GM13976 (cell line): ENCODE data around the gene PRF1.

ENCODE experiments used
- DNase-seq: peaks from one replicate; pipeline ENCODE4 v3.0.0; 2012; ENCODE audit warnings: low spot score
- in situ Hi-C: fragments of 300-500 bp; cut with MboI; formaldehyde crosslinking; loops from one replicate; pipeline ENCODE4 v1.12.0; 2022; ENCODE audit warnings: low sequenced_read_pairs, mixed read lengths, inconsistent platforms; ENCODE audit not compliant: unreplicated experiment
- TF ChIP-seq, protein P1 (sequence below): IDR thresholded peaks from 2 replicates; pipeline ENCODE4 v1.5.1; 2012; ENCODE audit warnings: borderline replicate concordance, mild to moderate bottlenecking; ENCODE audit not compliant: insufficient read depth; ENCODE audit errors: extremely low read depth, missing control alignments, control extremely low read depth

The PRF1 gene

DNA sequence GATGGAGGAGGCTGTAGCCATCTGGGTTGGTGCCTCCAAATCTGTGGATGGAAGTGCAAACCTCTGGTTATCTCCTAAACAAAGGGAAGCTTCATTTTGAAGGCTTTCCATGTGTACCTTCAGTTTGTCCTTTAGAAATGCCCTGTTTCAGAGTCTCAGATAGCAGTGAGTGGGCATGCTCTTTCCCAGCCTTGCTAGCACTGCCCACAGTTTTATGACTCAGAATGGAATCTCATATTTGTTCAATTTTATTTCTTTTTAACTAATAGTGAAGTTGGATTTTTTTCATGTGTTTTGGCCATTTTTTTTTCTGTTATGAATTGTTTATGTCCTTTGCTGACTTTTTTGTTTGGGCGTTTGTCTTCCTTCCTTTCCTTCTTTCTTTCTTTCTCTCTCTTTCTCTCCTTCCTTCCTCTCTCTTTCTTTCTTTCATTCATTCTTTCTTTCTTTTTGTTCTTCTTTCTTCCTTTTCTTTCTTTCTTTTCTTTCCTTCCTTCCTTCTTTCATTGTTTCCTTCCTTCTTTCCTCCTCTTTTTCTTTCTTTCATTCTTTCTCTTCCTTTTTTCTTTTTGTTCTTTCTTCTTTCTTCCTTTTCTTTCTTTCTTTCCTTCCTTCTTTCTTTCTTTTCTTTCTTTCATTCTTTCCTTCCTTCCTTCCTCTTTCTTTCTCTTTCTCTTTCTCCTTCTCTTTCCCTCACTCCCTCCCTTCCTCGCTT is 25.6 kb downstream of the PRF1 start:
- TF ChIP-seq, protein P1, sequence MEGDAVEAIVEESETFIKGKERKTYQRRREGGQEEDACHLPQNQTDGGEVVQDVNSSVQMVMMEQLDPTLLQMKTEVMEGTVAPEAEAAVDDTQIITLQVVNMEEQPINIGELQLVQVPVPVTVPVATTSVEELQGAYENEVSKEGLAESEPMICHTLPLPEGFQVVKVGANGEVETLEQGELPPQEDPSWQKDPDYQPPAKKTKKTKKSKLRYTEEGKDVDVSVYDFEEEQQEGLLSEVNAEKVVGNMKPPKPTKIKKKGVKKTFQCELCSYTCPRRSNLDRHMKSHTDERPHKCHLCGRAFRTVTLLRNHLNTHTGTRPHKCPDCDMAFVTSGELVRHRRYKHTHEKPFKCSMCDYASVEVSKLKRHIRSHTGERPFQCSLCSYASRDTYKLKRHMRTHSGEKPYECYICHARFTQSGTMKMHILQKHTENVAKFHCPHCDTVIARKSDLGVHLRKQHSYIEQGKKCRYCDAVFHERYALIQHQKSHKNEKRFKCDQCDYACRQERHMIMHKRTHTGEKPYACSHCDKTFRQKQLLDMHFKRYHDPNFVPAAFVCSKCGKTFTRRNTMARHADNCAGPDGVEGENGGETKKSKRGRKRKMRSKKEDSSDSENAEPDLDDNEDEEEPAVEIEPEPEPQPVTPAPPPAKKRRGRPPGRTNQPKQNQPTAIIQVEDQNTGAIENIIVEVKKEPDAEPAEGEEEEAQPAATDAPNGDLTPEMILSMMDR, result no peak
- DNase-seq, result no peak
- in situ Hi-C loops, result no loop called here

DNA sequence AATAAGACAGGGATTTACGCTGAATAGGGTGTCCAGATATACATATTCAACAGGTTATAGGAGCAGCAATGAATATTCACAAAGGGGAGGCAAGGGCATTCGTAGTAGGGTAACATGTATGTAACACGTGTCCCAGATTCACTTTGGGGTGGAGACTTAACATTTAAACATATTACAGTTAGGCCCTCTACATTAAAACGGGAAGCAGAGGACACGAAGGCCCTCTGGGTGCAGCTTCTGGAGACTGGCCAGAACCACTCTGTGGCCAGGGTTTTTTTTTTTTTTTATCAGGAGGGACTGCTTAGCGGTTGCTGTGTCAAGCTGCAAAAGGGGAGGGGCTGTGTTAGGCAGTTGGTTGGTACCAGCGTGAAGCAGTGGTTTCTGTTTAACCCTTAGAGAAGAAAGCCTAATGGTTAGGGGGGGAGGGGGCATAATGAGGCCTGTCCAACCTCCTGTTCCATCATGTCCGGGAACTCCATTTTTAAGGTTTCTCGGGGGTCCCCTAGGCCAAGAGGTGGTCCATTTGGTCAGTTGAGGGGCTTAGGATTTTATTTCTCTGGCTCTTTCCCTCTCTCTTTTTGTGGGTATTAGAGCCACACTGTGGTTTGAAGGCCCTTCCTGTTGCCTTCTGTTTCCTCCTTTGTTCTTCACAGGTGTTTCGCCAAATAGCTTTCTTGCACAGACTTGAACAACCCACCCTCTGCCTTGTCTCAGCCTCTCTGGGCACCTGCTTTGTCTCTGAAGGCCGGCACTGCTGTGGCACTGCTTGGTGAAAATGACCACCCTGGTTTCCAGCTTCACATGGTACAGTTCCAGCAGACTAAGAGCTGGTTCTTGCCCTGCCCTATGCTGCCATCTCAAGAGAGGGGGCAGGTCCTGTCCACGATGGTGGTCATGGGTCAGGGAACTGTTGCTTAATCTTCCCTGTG is 26.4 kb downstream of the PRF1 start:
- TF ChIP-seq, protein P1, result no peak
- in situ Hi-C loops, result no loop called here
- DNase-seq, result no peak

GRCh38 chr10:70575486-70575873 is 27.1 kb downstream of the PRF1 start:
- TF ChIP-seq, protein P1, result no peak
- in situ Hi-C loops, result no loop called here
- DNase-seq, result no peak

DNA sequence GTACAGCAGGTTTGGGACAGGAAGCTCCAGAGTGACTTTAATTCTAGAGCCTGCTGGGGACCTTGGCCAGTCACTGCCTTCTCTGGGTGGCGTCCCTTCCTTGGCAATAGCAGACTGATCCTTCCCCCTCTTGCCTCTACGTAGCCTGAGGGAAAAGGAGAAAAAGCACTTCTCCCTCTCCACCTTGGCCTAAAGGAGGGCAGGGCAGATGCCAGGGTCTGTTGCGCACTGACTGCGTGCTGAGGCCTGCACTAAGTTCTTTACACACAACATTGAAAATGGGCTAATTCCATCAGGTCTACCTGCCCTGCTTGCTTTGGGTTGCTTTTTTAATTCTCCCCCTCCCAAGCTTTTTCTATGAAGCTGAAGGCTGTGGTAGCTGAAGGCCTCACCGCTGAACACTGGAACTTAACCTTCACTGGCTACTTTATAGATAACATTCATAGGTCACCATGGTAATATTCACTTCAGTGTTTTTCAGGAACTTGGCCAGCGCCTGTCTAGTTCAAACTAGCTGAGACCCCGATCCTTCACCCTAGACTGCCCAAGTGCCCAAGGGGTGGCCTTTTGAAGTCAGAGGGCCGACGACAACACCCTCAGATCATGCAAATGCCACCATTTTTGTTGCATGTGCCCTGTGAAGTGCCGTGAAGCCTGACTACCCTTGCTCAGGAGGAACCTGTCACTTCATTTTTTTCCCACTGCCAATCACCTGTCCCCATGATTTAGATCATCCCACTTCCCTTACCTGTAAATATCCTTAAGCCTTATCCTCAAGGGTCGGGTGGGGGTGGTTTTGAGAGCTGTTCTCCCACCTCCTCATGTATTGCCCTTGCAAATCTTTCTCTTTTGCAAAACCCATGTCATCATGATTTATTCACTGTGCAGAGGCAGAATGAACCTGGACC is 28.7 kb downstream of the PRF1 start:
- in situ Hi-C loops, result no loop called here
- DNase-seq, result no peak
- TF ChIP-seq, protein P1, result no peak

- no peak for DNase-seq
- TF ChIP-seq, protein P1, result no peak
- in situ Hi-C loops, result no loop called here
These were observed 30.7 kb downstream of the PRF1 start for GRCh38 chr10:70571636-70572439.

DNA sequence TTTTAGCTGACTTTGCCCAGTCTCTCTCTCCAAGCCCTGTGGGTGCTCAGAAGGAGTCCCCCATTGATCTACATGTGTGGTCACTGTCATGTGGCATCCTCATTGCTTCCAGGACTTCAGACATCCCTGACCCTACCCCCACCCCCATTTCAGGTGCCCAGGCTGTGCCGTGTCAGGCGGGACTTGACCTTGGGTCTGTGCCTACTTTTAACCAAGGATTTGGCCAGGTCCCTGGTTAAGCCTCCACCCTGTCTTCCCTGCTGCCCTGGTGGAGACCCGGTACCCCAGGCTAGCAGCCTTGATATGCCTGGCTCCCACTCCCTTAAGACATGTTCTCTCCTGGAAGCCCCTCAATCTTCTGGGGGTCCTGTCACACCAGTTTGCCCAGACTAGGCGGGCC is 31.3 kb downstream of the PRF1 start:
- DNase-seq, result no peak
- in situ Hi-C loops, result no loop called here
- TF ChIP-seq, protein P1, result no peak
